ENCODE data around the gene SLC35G6.

- TF ChIP-seq CTCF (IDR thresholded peaks at IDR 0.05) (peak in 5 of 6 experiments; percentile 17 to 58 (median 44)), POLR2A (IDR thresholded peaks at IDR 0.05) (no peak)
Measured at GRCh38 chr17:7523033-7523432, 41.8 kb downstream of the SLC35G6 start.
